ENCODE measurements around the gene KLK15. TPM values are rescaled to one million over a fixed set of nuclear protein-coding genes. Genes with fewer than 3 reads are reported as not detected.

The KLK15 gene
- total RNA-seq, 4 donors from 2014 or later, result 1.3 to 3.8 TPM; not detected in 2

- peak; percentile 84 for TF ChIP-seq POLR2A (IDR thresholded peaks at IDR 0.05)
- TF ChIP-seq EP300 (IDR thresholded peaks at IDR 0.05; ENCODE audit: low read depth), result no peak
- TF ChIP-seq POLR2AphosphoS5 (IDR thresholded peaks at IDR 0.05), result peak; percentile 44 to 90 (median 84)
- H3K36me3 ChIP-seq, result no peaks in the 10 kb centered on the region
- peak overlapping the region; percentile 68 to 99 (median 94) for H3K4me3 ChIP-seq
- H3K4me1 ChIP-seq, result peaks cover 6 to 26% (median 22%) of the 10 kb centered on the region in 4 donors
- no peaks in the 10 kb centered on the region for H3K9me3 ChIP-seq
- DNase-seq, result peak; percentile 98
- WGBS, 2 donors (ENCODE audit: low coverage in 1 of 2), result 0% methylated on average over 62 of the region's 62 CpGs; no CpG with 5 or more reads in 1 of the 2 donors
- H3K27me3 ChIP-seq, result no peaks in the 10 kb centered on the region
- intact Hi-C loops (cut with DNase I; ENCODE audit: low total_unique reads), result no loop called here
- peak overlapping the region; percentile 91 to 97 (median 95) for H3K27ac ChIP-seq
- in situ Hi-C loops (cut with MboI; ENCODE audit: low pct_ligation_motif_present in 1 of 4, low pct_unique_long_range_greater_than_20kb in 1 of 4, low sequenced_read_pairs in 3 of 4), result no loop called here
These were observed 28.7 kb downstream of the KLK15 start for GRCh38 chr19:50804420-50805272.

GRCh38 chr19:50803633-50804419 is 29.5 kb downstream of the KLK15 start:
- intact Hi-C loops (cut with DNase I; ENCODE audit: low total_unique reads) (no loop called here), in situ Hi-C loops (cut with MboI; ENCODE audit: low pct_ligation_motif_present in 1 of 4, low pct_unique_long_range_greater_than_20kb in 1 of 4, low sequenced_read_pairs in 3 of 4) (no loop called here)
- Histone ChIP-seq H3K27ac (peak overlapping the region; percentile 91 to 97 (median 95)), H3K27me3 (no peaks in the 10 kb centered on the region), H3K4me3 (peak overlapping the region; percentile 68 to 99 (median 94)), H3K36me3 (no peaks in the 10 kb centered on the region), H3K4me1 (peaks cover 6 to 26% (median 22%) of the 10 kb centered on the region in 4 donors), H3K9me3 (no peaks in the 10 kb centered on the region)
- 0% methylated on average over 4 to 31 of the region's 40 CpGs for WGBS, 2 donors (ENCODE audit: low coverage in 1 of 2)
- no peak for DNase-seq
- TF ChIP-seq CTCF (IDR thresholded peaks at IDR 0.05) (no peak), POLR2A (IDR thresholded peaks at IDR 0.05) (no peak), POLR2AphosphoS5 (IDR thresholded peaks at IDR 0.05) (no peak), EP300 (IDR thresholded peaks at IDR 0.05; ENCODE audit: low read depth) (no peak)

GRCh38 chr19:50801107-50801506 is 32.3 kb downstream of the KLK15 start:
- Histone ChIP-seq H3K27me3 (no peaks in the 10 kb centered on the region), H3K36me3 (no peaks in the 10 kb centered on the region), H3K4me1 (peaks cover 6 to 26% (median 22%) of the 10 kb centered on the region in 4 donors), H3K4me3 (no peak overlapping the region), H3K27ac (no peak overlapping the region), H3K9me3 (no peaks in the 10 kb centered on the region)
- in situ Hi-C loops (cut with MboI; ENCODE audit: low pct_ligation_motif_present in 1 of 4, low pct_unique_long_range_greater_than_20kb in 1 of 4, low sequenced_read_pairs in 3 of 4) (no loop called here), intact Hi-C loops (cut with DNase I; ENCODE audit: low total_unique reads) (no loop called here)
- TF ChIP-seq POLR2A (IDR thresholded peaks at IDR 0.05) (no peak), POLR2AphosphoS5 (IDR thresholded peaks at IDR 0.05) (no peak), EP300 (IDR thresholded peaks at IDR 0.05; ENCODE audit: low read depth) (no peak), CTCF (IDR thresholded peaks at IDR 0.05) (no peak)
- WGBS, 2 donors (ENCODE audit: low coverage in 1 of 2), result 58 to 77% methylated on average over 3 to 8 of the region's 8 CpGs
- no peak for DNase-seq

- TF ChIP-seq CTCF (IDR thresholded peaks at IDR 0.05), result no peak
- TF ChIP-seq POLR2A (IDR thresholded peaks at IDR 0.05), result no peak
- no peak for TF ChIP-seq POLR2AphosphoS5 (IDR thresholded peaks at IDR 0.05)
- no peak for TF ChIP-seq EP300 (IDR thresholded peaks at IDR 0.05; ENCODE audit: low read depth)
- H3K4me3 ChIP-seq, result no peak overlapping the region
- 86% methylated on average over 3 of the region's 3 CpGs; no CpG with 5 or more reads in 1 of the 2 donors for WGBS, 2 donors (ENCODE audit: low coverage in 1 of 2)
- in situ Hi-C loops (cut with MboI; ENCODE audit: low pct_ligation_motif_present in 1 of 4, low pct_unique_long_range_greater_than_20kb in 1 of 4, low sequenced_read_pairs in 3 of 4), result loop anchor here in 2 of 4 donors (25.0 kb wide), 1 partner anchor 262 kb away; no protein-coding TSS in a partner anchor
- DNase-seq, result no peak
- H3K27me3 ChIP-seq, result no peaks in the 10 kb centered on the region
- no peaks in the 10 kb centered on the region for H3K36me3 ChIP-seq
- peaks cover 6 to 19% (median 16%) of the 10 kb centered on the region in 4 donors for H3K4me1 ChIP-seq
- H3K9me3 ChIP-seq, result no peaks in the 10 kb centered on the region
- H3K27ac ChIP-seq, result no peak overlapping the region
- intact Hi-C loops (cut with DNase I; ENCODE audit: low total_unique reads), result no loop called here
These were observed 33.9 kb downstream of the KLK15 start for GRCh38 chr19:50799547-50799851.

Measured in transverse colon (tissue), 4 donors.